HG03432 (cell line): ENCODE measurements around the gene CABLES2.
A peak's percentile ranks its signal among the peaks of the same experiment; 100 is the strongest.

Source experiments
- ATAC-seq: cut with Tn5 transposase; IDR thresholded peaks from one replicate; pipeline ENCODE4 v1.9.1; 2021; ENCODE audit warnings: mild to moderate bottlenecking, moderate library complexity; ENCODE audit not compliant: unreplicated experiment

CABLES2 gene

GRCh38 chr20:62418709-62419487, 11.8 kb upstream of the CABLES2 start:
- no peak for ATAC-seq

- no peak for ATAC-seq
These were observed 11.1 kb upstream of the CABLES2 start for GRCh38 chr20:62417981-62418708.

- no peak for ATAC-seq
These were observed 9.9 kb upstream of the CABLES2 start for GRCh38 chr20:62416651-62417637.

- no peak for ATAC-seq
These were observed 8.4 kb upstream of the CABLES2 start for GRCh38 chr20:62415354-62416111.

- ATAC-seq: no peak
These were observed 6.9 kb upstream of the CABLES2 start for GRCh38 chr20:62413896-62414481.

- ATAC-seq: no peak
These were observed 6.0 kb upstream of the CABLES2 start for GRCh38 chr20:62413025-62413570.

- no peak for ATAC-seq
These were observed 5.3 kb upstream of the CABLES2 start for GRCh38 chr20:62412194-62413024.

GRCh38 chr20:62411479-62412193, 4.6 kb upstream of the CABLES2 start:
- ATAC-seq: no peak

GRCh38 chr20:62410746-62411478, 3.8 kb upstream of the CABLES2 start:
- ATAC-seq: no peak

- ATAC-seq: no peak
These were observed 3.1 kb upstream of the CABLES2 start for GRCh38 chr20:62409931-62410745.

GRCh38 chr20:62409086-62409853, 2.2 kb upstream of the CABLES2 start:
- ATAC-seq: no peak

- ATAC-seq: no peak
These were observed 1.6 kb upstream of the CABLES2 start for GRCh38 chr20:62408640-62409039.

- ATAC-seq: no peak
These were observed 970 bp upstream of the CABLES2 start for GRCh38 chr20:62408055-62408454.

GRCh38 chr20:62406635-62407176, 379 bp downstream of the CABLES2 start:
- peak; percentile 10 for ATAC-seq

GRCh38 chr20:62405981-62406513, 1.0 kb downstream of the CABLES2 start:
- no peak for ATAC-seq
